ENCODE data around the gene TCF7L1.
"Not testable (repeated sequence)": the region's sequence is repeated elsewhere in the genome, so short reads cannot be mapped to it uniquely, and the experiment has no call there.

DNA sequence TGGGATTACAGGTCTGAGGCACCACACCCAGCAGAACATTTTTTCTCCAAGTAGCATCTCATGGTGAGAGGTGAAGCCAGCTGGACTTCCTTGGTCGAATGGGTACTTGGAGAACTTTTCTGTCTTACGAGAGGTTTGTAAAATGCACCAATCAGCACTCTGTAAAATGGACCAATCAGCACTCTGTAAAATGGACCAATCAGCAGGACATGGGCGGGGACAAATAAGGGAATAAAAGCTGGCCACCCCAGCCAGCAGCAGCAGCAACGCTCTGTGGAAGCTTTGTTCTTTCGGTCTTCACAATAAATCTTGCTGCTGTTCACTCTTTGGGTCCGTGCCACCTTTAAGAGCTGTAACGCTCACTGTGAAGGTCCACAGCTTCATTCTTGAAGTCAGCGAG, 21.9 kb downstream of the TCF7L1 start:
- not testable (repeated sequence) for TF ChIP-seq CTCF (IDR thresholded peaks at IDR 0.05 in 4 of 5, conservative IDR thresholded peaks at IDR 0.05 in 1 of 5); POLR2A (IDR thresholded peaks at IDR 0.05)
